Kidney (tissue), 14 donors: ENCODE data around the gene ISM1. TPM values are rescaled to one million over a fixed set of nuclear protein-coding genes. Genes with fewer than 3 reads are reported as not detected.

Experiments used
- DNase-seq, 5 donors: peaks; one replicate each; pipeline ENCODE4 v3.0.0-alpha.2; 2013 to 2020
- FAIRE-seq: peaks from 2 replicates; lab custom pipeline; 2012; peaks lifted over from hg19 to GRCh38; lab: Jason Lieb, UNC
- H3K27ac ChIP-seq, 2 donors: one replicate each; pipeline ENCODE4 v1.7.0; 2013; ENCODE audit warnings: low read depth in 2 of 2, low read length in 2 of 2, inconsistent platforms in 1 of 2
- H3K27me3 ChIP-seq: one replicate; pipeline ENCODE4 v1.7.1; 2013; ENCODE audit warnings: low read length, inconsistent platforms; ENCODE audit not compliant: control insufficient read depth, insufficient read depth
- H3K36me3 ChIP-seq, 3 donors: one replicate each; pipeline versions ENCODE4 v1.7.0 to v1.7.1; 2013; ENCODE audit warnings: low read length in 3 of 3, control low read depth in 1 of 3, inconsistent platforms in 1 of 3; ENCODE audit not compliant: insufficient read depth in 3 of 3, control insufficient read depth in 2 of 3
- H3K4me1 ChIP-seq, 3 donors: one replicate each; pipeline versions ENCODE4 v1.7.0 to v1.7.1; 2013; ENCODE audit warnings: low read length in 3 of 3, inconsistent platforms in 1 of 3, low read depth in 1 of 3; ENCODE audit not compliant: control insufficient read depth in 2 of 3, insufficient read depth in 2 of 3
- H3K4me3 ChIP-seq, 3 donors: one replicate each; pipeline versions ENCODE4 v1.7.0 to v1.8.1; 2013; ENCODE audit warnings: low read length in 3 of 3, control low read depth in 1 of 3, inconsistent platforms in 1 of 3
- H3K9ac ChIP-seq, 3 donors: one replicate each; pipeline versions ENCODE4 v1.7.0 to v1.7.1; 2013; ENCODE audit warnings: low read length in 3 of 3, control low read depth in 1 of 3, inconsistent platforms in 1 of 3
- H3K9me3 ChIP-seq, 3 donors: one replicate each; pipeline versions ENCODE4 v1.7.0 to v1.7.1; 2013; ENCODE audit warnings: low read length in 3 of 3, control low read depth in 1 of 3, inconsistent platforms in 1 of 3; ENCODE audit not compliant: control insufficient read depth in 2 of 3, insufficient read depth in 1 of 3
- intact Hi-C: fragments of 100-400 bp; cut with DNase I; formaldehyde crosslinking; loops from one replicate; pipeline ENCODE4 v1.11.1; 2022
- polyA plus RNA-seq: library from polyadenylated mRNA; stranded (reverse); fragments of 350-450 nt; fragmentation: Illumina TruSeq; extraction: RNeasy Lipid Tissue Mini Kit (QIAGEN cat#74804); gene quantifications from one replicate; pipeline ENCODE4 v1.2.3, GENCODE V29; 2014; ENCODE audit warnings: low read depth, low replicate concordance; ENCODE audit not compliant: insufficient read depth
- total RNA-seq: library from RNA; stranded (reverse); fragmentation: NEBNext Ultra II Directional; extraction: Animal tissue kit (Norgen Biotek cat#: 25700); gene quantifications from one replicate; pipeline ENCODE4 v1.2.1, GENCODE V29; 2021
- TF ChIP-seq, protein P1 (sequence below): IDR thresholded peaks from 3 replicates; pipeline ENCODE4 v1.5.1; 2012; ENCODE audit warnings: mild to moderate bottlenecking, moderate library complexity, borderline replicate concordance; ENCODE audit not compliant: insufficient read depth; ENCODE audit errors: extremely low read depth
- donor health status: control.
- donor health status: control.
- donor health status: control.
- donor health status: control.
- donor health status: control.
- donor health status: DM: yes; HTN: yes; CAD: no.
- donor health status: Normal renal cell carcinoma (clear cell type).

The ISM1 gene
- total and polyA plus RNA-seq, 2 donors from 2014 or later: 2.0 to 2.6 TPM

DNA sequence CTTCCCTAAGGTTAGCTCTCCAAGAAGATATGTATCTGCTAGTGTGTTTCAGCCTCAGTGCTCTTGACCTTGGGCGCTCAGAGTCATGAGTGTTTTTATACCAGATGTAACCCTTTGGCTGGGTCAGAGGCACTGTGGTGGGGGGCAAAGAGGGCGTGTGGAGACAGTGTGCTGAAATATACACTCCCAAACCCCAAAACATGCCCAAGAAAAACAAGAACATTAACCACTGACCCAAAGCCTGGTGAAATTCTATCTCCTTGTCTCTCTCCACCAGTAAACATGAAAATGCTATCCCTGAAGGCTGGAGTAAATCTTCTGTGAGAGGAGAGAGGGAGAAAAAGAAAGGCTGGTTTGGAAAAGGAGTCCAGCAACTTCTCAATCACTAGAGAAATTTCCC is 47.9 kb downstream of the ISM1 start:
- DNase-seq (peak in 3 of 5 donors; percentile 22 to 69 (median 67)), FAIRE-seq (no peak)
- H3K36me3 ChIP-seq: no peaks in the 10 kb centered on the region
- no peaks in the 10 kb centered on the region for H3K27me3 ChIP-seq
- TF ChIP-seq, protein P1, sequence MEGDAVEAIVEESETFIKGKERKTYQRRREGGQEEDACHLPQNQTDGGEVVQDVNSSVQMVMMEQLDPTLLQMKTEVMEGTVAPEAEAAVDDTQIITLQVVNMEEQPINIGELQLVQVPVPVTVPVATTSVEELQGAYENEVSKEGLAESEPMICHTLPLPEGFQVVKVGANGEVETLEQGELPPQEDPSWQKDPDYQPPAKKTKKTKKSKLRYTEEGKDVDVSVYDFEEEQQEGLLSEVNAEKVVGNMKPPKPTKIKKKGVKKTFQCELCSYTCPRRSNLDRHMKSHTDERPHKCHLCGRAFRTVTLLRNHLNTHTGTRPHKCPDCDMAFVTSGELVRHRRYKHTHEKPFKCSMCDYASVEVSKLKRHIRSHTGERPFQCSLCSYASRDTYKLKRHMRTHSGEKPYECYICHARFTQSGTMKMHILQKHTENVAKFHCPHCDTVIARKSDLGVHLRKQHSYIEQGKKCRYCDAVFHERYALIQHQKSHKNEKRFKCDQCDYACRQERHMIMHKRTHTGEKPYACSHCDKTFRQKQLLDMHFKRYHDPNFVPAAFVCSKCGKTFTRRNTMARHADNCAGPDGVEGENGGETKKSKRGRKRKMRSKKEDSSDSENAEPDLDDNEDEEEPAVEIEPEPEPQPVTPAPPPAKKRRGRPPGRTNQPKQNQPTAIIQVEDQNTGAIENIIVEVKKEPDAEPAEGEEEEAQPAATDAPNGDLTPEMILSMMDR: no peak
- H3K9ac ChIP-seq: no peak overlapping the region
- no peaks in the 10 kb centered on the region for H3K9me3 ChIP-seq
- no peak overlapping the region for H3K4me3 ChIP-seq
- intact Hi-C loops: no loop called here
- H3K27ac ChIP-seq: no peak overlapping the region
- H3K4me1 ChIP-seq: peaks cover 0 to 4% (median 0%) of the 10 kb centered on the region in 3 donors

DNA sequence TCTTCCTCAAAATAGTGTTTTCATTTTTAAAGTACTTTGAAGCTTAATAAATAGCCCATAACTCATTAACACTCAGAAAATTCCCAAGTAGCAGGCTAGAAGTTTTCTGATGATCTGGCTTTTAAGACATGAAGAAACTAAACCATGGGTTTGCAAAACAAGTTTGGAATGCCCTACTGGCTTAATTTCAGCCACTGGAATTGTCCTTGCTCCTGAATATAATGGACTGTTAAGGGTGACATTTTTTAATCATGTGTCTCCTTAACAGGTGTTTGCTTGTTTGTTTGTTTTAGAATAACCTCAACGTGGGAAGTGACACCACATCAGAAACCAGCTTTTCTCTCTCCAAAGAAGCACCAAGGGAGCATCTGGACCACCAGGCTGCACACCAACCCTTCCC is 49.1 kb downstream of the ISM1 start:
- DNase-seq (no peak), FAIRE-seq (no peak)
- Histone ChIP-seq H3K36me3 (no peaks in the 10 kb centered on the region), H3K27me3 (no peaks in the 10 kb centered on the region), H3K9me3 (no peaks in the 10 kb centered on the region), H3K4me1 (peaks cover 0 to 4% (median 0%) of the 10 kb centered on the region in 3 donors), H3K27ac (no peak overlapping the region), H3K4me3 (no peak overlapping the region), H3K9ac (no peak overlapping the region)
- intact Hi-C loops: no loop called here
- TF ChIP-seq, protein P1: no peak

DNA sequence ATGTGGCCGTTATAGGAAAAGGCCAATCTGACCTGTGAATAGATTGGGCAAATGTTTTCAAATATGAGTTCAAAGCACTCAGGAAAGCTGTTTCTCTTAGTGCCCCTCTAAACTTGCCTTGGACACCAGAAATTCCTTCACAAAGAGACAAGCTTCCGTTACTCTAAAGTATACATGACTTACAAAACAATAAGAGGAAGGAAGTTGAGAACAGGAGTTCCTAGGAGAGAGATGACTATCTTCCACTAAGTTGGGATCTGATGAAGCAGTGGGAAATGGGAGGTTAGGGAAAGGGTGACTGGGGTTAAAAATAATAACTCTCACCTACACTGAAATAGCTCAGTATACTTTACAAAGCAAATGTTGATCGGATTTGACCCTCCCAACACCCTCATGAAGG is 50.0 kb downstream of the ISM1 start:
- Histone ChIP-seq H3K27me3 (no peaks in the 10 kb centered on the region), H3K9ac (no peak overlapping the region), H3K27ac (no peak overlapping the region), H3K4me1 (peaks cover 0 to 4% (median 0%) of the 10 kb centered on the region in 3 donors), H3K4me3 (no peak overlapping the region), H3K36me3 (no peaks in the 10 kb centered on the region), H3K9me3 (no peaks in the 10 kb centered on the region)
- FAIRE-seq: no peak
- DNase-seq: peak in 1 of 5 donors; percentile 45
- TF ChIP-seq, protein P1: no peak
- intact Hi-C loops: no loop called here
